ENCODE measurements around the gene ZNF862.

- no peak for TF ChIP-seq EZH2 (IDR thresholded peaks at IDR 0.05; ENCODE audit: borderline replicate concordance, control insufficient read depth, low read depth, low read length)
- no peak for TF ChIP-seq CTCF (IDR thresholded peaks at IDR 0.05 in 2 of 3, conservative IDR thresholded peaks at IDR 0.05 in 1 of 3; ENCODE audit: control insufficient read depth in 2 of 3, extremely low read depth in 1 of 3, insufficient read depth in 1 of 3, low read depth in 3 of 3, low read length in 3 of 3)
- TF ChIP-seq POLR2A (IDR thresholded peaks at IDR 0.05; ENCODE audit: low read depth, low read length) = no peak
- TF ChIP-seq ZBTB40 (IDR thresholded peaks at IDR 0.05; ENCODE audit: borderline replicate concordance) = no peak
- TF ChIP-seq PBX3 (IDR thresholded peaks at IDR 0.05; ENCODE audit: insufficient replicate concordance, low read depth, low read length) = no peak
- TF ChIP-seq ZNF592 (IDR thresholded peaks at IDR 0.05) = no peak
- no peak for TF ChIP-seq RELA (IDR thresholded peaks at IDR 0.05; ENCODE audit: borderline replicate concordance, partially characterized antibody)
- TF ChIP-seq IRF3 (IDR thresholded peaks at IDR 0.05) = no peak
- TF ChIP-seq ESRRA (IDR thresholded peaks at IDR 0.05; ENCODE audit: low read length) = no peak
- no peak for TF ChIP-seq FOS (IDR thresholded peaks at IDR 0.05; ENCODE audit: borderline replicate concordance, extremely low read depth, insufficient read length)
- no peak for TF ChIP-seq ZBTB33 (IDR thresholded peaks at IDR 0.05)
- no peak for TF ChIP-seq NFIC (IDR thresholded peaks at IDR 0.05; ENCODE audit: low read depth, low read length)
- no peak for TF ChIP-seq CEBPB (IDR thresholded peaks at IDR 0.05; ENCODE audit: borderline replicate concordance in 1 of 2, low read depth in 2 of 2, low read length in 2 of 2)
- no peak for TF ChIP-seq ATF7 (IDR thresholded peaks at IDR 0.05; ENCODE audit: low read depth)
Observed at GRCh38 chr7:149851449-149851848, 13.3 kb downstream of the ZNF862 start.

All from GM12878 (cell line).